Activated CD8-positive, alpha-beta memory T cell treated with anti-CD3 and anti-CD28 coated beads for 36 hours (primary cell): ENCODE results near the gene NFE2. TPM values are rescaled to one million over a fixed set of nuclear protein-coding genes. Genes with fewer than 3 reads are reported as not detected.

Source experiments
- CTCF ChIA-PET: fragments of 350-600 bp; sonication (Branson Sonifier 250); formaldehyde crosslinking; loops from one replicate; lab custom pipeline; 2021; ENCODE audit warnings: antibody characterized with exemption; lab: Charles Lee
- POLR2A ChIA-PET: fragments of 350-600 bp; sonication (Branson Sonifier 250); formaldehyde crosslinking; loops from one replicate; lab custom pipeline; 2021; ENCODE audit warnings: antibody characterized with exemption; lab: Charles Lee
- total RNA-seq, 2 experiments: library from RNA; stranded (reverse); gene quantifications; one replicate each; pipeline ENCODE4 v1.2.3, GENCODE V29; 2021

NFE2 gene
- total RNA-seq, 2 experiments from 2014 or later, result not detected

- ChIA-PET POLR2A (interaction anchor here (0.9 kb wide), 1 partner anchor 9 kb away, joined by 3 read pairs; no protein-coding TSS in a partner anchor), CTCF (no interaction called here)
Measured at GRCh38 chr12:54276368-54276767, 24.4 kb downstream of the NFE2 start.

- ChIA-PET CTCF (no interaction called here), POLR2A (interaction anchor here (0.6 kb wide), 1 partner anchor 13 kb away, joined by 4 read pairs; no protein-coding TSS in a partner anchor)
Measured at GRCh38 chr12:54273981-54274380, 26.8 kb downstream of the NFE2 start.

GRCh38 chr12:54272214-54272613, 28.6 kb downstream of the NFE2 start:
- ChIA-PET POLR2A (interaction anchor here (0.9 to 1.0 kb wide), 4 partner anchors 8 to 14 kb away, joined by 3 read pairs; partner anchors contain the start of gene HNRNPA1), CTCF (interaction anchor here (0.9 to 1.5 kb wide), 2 partner anchors 8 to 21 kb away, joined by 3 read pairs; no protein-coding TSS in a partner anchor)

GRCh38 chr12:54270345-54270744, 30.5 kb downstream of the NFE2 start:
- ChIA-PET CTCF (interaction anchor here (0.6 to 1.1 kb wide), 2 partner anchors 14 to 36 kb away, joined by 3 to 4 read pairs; no protein-coding TSS in a partner anchor), POLR2A (interaction anchor here (0.5 to 1.6 kb wide), 3 partner anchors 11 to 224 kb away, joined by 3 to 8 read pairs (median 4); partner anchors contain the start of gene HNRNPA1)

GRCh38 chr12:54266852-54267251, 34.0 kb downstream of the NFE2 start:
- CTCF ChIA-PET, result interaction anchor here (1.0 kb wide), 1 partner anchor 15 kb away, joined by 4 read pairs; no protein-coding TSS in a partner anchor
- POLR2A ChIA-PET, result interaction anchor here (0.6 kb wide), 1 partner anchor 48 kb away, joined by 3 read pairs; no protein-coding TSS in a partner anchor

- POLR2A ChIA-PET, result interaction anchor here (1.0 to 1.5 kb wide), 2 partner anchors 14 to 70 kb away, joined by 4 to 5 read pairs; partner anchors contain the start of gene CBX5
- CTCF ChIA-PET, result interaction anchor here (1.0 to 2.3 kb wide), 3 partner anchors 46 to 114 kb away, joined by 3 to 12 read pairs (median 4); no protein-coding TSS in a partner anchor
Measured at GRCh38 chr12:54265364-54265812, 35.4 kb downstream of the NFE2 start.

- ChIA-PET POLR2A (interaction anchor here (0.6 kb wide), 1 partner anchor 1768 kb away, joined by 3 read pairs; no protein-coding TSS in a partner anchor), CTCF (interaction anchor here (1.2 kb wide), 1 partner anchor 11 kb away, joined by 5 read pairs; no protein-coding TSS in a partner anchor)
Measured at GRCh38 chr12:54262403-54262925, 38.4 kb downstream of the NFE2 start.

GRCh38 chr12:54261815-54262402, 38.9 kb downstream of the NFE2 start:
- CTCF ChIA-PET, result no interaction called here
- POLR2A ChIA-PET, result interaction anchor here (0.7 kb wide), 1 partner anchor 12 kb away, joined by 4 read pairs; no protein-coding TSS in a partner anchor

GRCh38 chr12:54259194-54260011, 41.4 kb downstream of the NFE2 start:
- POLR2A ChIA-PET, result no interaction called here
- CTCF ChIA-PET, result interaction anchor here (0.7 to 1.8 kb wide), 3 partner anchors 23 to 144 kb away, joined by 3 to 6 read pairs (median 3); no protein-coding TSS in a partner anchor

- POLR2A ChIA-PET, result no interaction called here
- CTCF ChIA-PET, result interaction anchor here (0.6 to 1.8 kb wide), 3 partner anchors 12 to 66 kb away, joined by 3 to 6 read pairs (median 3); no protein-coding TSS in a partner anchor
Measured at GRCh38 chr12:54258201-54258681, 42.6 kb downstream of the NFE2 start.

- ChIA-PET POLR2A (no interaction called here), CTCF (no interaction called here)
Measured at GRCh38 chr12:54257332-54257731, 43.5 kb downstream of the NFE2 start.

GRCh38 chr12:54253240-54253639, 47.6 kb downstream of the NFE2 start:
- ChIA-PET POLR2A (no interaction called here), CTCF (no interaction called here)

- POLR2A ChIA-PET, result interaction anchor here (0.9 kb wide), 1 partner anchor 28 kb away, joined by 4 read pairs; the partner anchor contains the start of genes CBX5 and HNRNPA1
- CTCF ChIA-PET, result interaction anchor here (0.6 to 1.9 kb wide), 19 partner anchors 9 to 230 kb away, joined by 3 to 7 read pairs (median 4); partner anchors contain the start of genes CBX5 and COPZ1
Measured at GRCh38 chr12:54251667-54252284, 49.0 kb downstream of the NFE2 start.

GRCh38 chr12:54249489-54249888, 51.3 kb downstream of the NFE2 start:
- CTCF ChIA-PET, result interaction anchor here (1.3 to 2.1 kb wide), 2 partner anchors 30 to 130 kb away, joined by 3 to 6 read pairs; no protein-coding TSS in a partner anchor
- POLR2A ChIA-PET, result interaction anchor here (0.5 kb wide), 1 partner anchor 12 kb away, joined by 4 read pairs; no protein-coding TSS in a partner anchor

- ChIA-PET POLR2A (no interaction called here), CTCF (interaction anchor here (1.1 kb wide), 1 partner anchor 12 kb away, joined by 3 read pairs; no protein-coding TSS in a partner anchor)
Measured at GRCh38 chr12:54246011-54246641, 54.7 kb downstream of the NFE2 start.
